GM04504 (cell line): Measurements from ENCODE around the gene C19orf73.
"Not testable (repeated sequence)": the region's sequence is repeated elsewhere in the genome, so short reads cannot be mapped to it uniquely, and the experiment has no call there.

Source experiments
- DNase-seq: peaks from one replicate; pipeline ENCODE4 v3.0.0-alpha.2; 2012; ENCODE audit warnings: low read depth

The C19orf73 gene

GRCh38 chr19:49121841-49122240, 2.9 kb upstream of the C19orf73 start:
- not testable (repeated sequence) for DNase-seq

- no peak for DNase-seq
Measured at GRCh38 chr19:49120868-49121267, 1.9 kb upstream of the C19orf73 start.

- no peak for DNase-seq
Measured at GRCh38 chr19:49120325-49120683, 1.4 kb upstream of the C19orf73 start.

- DNase-seq, result no peak
Measured at GRCh38 chr19:49119411-49120324, 725 bp upstream of the C19orf73 start, which contains the start of gene PPFIA3. Gene PPFIA3, plus strand, starts transcription at chr19:49119544. Its CDS starts 8,330 bp downstream, at chr19:49127874.

- no peak for DNase-seq
Measured at GRCh38 chr19:49117677-49118564, 1.0 kb downstream of the C19orf73 start.

GRCh38 chr19:49116544-49116943, 2.4 kb downstream of the C19orf73 start:
- DNase-seq, result no peak

- DNase-seq, result no peak
Measured at GRCh38 chr19:49114630-49115363, 4.1 kb downstream of the C19orf73 start.

GRCh38 chr19:49113762-49114629, 4.9 kb downstream of the C19orf73 start, which contains the start of gene LIN7B:
Gene LIN7B, plus strand, starts transcription at chr19:49114370. Its CDS starts 35 bp downstream, at chr19:49114405.
- no peak for DNase-seq

GRCh38 chr19:49111218-49111998, 7.5 kb downstream of the C19orf73 start:
- no peak for DNase-seq

- no peak for DNase-seq
Measured at GRCh38 chr19:49110567-49110966, 8.4 kb downstream of the C19orf73 start.

- no peak for DNase-seq
Measured at GRCh38 chr19:49109569-49110233, 9.2 kb downstream of the C19orf73 start.

GRCh38 chr19:49109051-49109450, 9.9 kb downstream of the C19orf73 start:
- DNase-seq, result no peak

GRCh38 chr19:49107625-49108459, 11.1 kb downstream of the C19orf73 start:
- no peak for DNase-seq

- no peak for DNase-seq
Measured at GRCh38 chr19:49106648-49107135, 12.3 kb downstream of the C19orf73 start.

- DNase-seq, result no peak
Measured at GRCh38 chr19:49104229-49104864, 14.6 kb downstream of the C19orf73 start.

GRCh38 chr19:49103331-49104085, 15.4 kb downstream of the C19orf73 start:
- DNase-seq, result no peak

GRCh38 chr19:49102303-49102702, 16.6 kb downstream of the C19orf73 start:
- DNase-seq, result no peak
